ENCODE measurements around the gene MAP4K4.

Gene MAP4K4

GRCh38 chr2:101692766-101693165 lies 4.7 kb upstream of the MAP4K4 start:
- DNase-seq (ENCODE audit: low spot score) = no peak

GRCh38 chr2:101693991-101694588 lies 3.4 kb upstream of the MAP4K4 start:
- DNase-seq (ENCODE audit: low spot score) = no peak

- DNase-seq (ENCODE audit: low spot score) = no peak
Observed at GRCh38 chr2:101696272-101697123, 1.0 kb upstream of the MAP4K4 start.

- DNase-seq (ENCODE audit: low spot score) = peak; percentile 33
Observed at GRCh38 chr2:101698014-101698843, 722 bp downstream of the MAP4K4 start.

GRCh38 chr2:101698844-101699754 lies 1.6 kb downstream of the MAP4K4 start:
- DNase-seq (ENCODE audit: low spot score) = no peak

GRCh38 chr2:101699755-101700461 lies 2.4 kb downstream of the MAP4K4 start:
- peak; percentile 62 for DNase-seq (ENCODE audit: low spot score)

GRCh38 chr2:101704046-101704466 lies 6.5 kb downstream of the MAP4K4 start:
- no peak for DNase-seq (ENCODE audit: low spot score)

- DNase-seq (ENCODE audit: low spot score) = no peak
Observed at GRCh38 chr2:101704816-101705578, 7.5 kb downstream of the MAP4K4 start.

GRCh38 chr2:101706121-101706818 lies 8.8 kb downstream of the MAP4K4 start:
- no peak for DNase-seq (ENCODE audit: low spot score)

GRCh38 chr2:101706819-101707177 lies 9.3 kb downstream of the MAP4K4 start:
- DNase-seq (ENCODE audit: low spot score) = no peak

GRCh38 chr2:101710036-101710435 lies 12.5 kb downstream of the MAP4K4 start:
- no peak for DNase-seq (ENCODE audit: low spot score)

- no peak for DNase-seq (ENCODE audit: low spot score)
Observed at GRCh38 chr2:101710471-101711318, 13.2 kb downstream of the MAP4K4 start.

GRCh38 chr2:101714118-101714517 lies 16.6 kb downstream of the MAP4K4 start:
- no peak for DNase-seq (ENCODE audit: low spot score)

- DNase-seq (ENCODE audit: low spot score) = no peak
Observed at GRCh38 chr2:101717071-101717845, 19.8 kb downstream of the MAP4K4 start.

GRCh38 chr2:101718479-101718878 lies 21.0 kb downstream of the MAP4K4 start:
- no peak for DNase-seq (ENCODE audit: low spot score)

- no peak for DNase-seq (ENCODE audit: low spot score)
Observed at GRCh38 chr2:101718993-101719571, 21.6 kb downstream of the MAP4K4 start.

- DNase-seq (ENCODE audit: low spot score) = no peak
Observed at GRCh38 chr2:101720732-101721131, 23.2 kb downstream of the MAP4K4 start.
